Frontal cortex (tissue), 4 donors: Measurements from ENCODE around the gene SYNPO. TPM values are rescaled to one million over a fixed set of nuclear protein-coding genes. Genes with fewer than 3 reads are reported as not detected.

ENCODE experiments used
- DNase-seq, 2 donors: peaks; one replicate each; pipeline ENCODE4 v3.0.0; 2012; ENCODE audit warnings: low spot score in 2 of 2
- FAIRE-seq: peaks from 2 replicates; lab custom pipeline; 2012; peaks lifted over from hg19 to GRCh38; lab: Jason Lieb, UNC
- total RNA-seq: library from RNA; depleted of rRNA; stranded (reverse); fragments of >200 nt; gene quantifications from one replicate; pipeline ENCODE4 v1.2.3, GENCODE V29; 2014
- donor health status: control.
- donor health status: control.
- donor health status: control.

SYNPO gene
- total RNA-seq, 1 donor from 2014 or later = 3.7 TPM

- no peak for DNase-seq
- FAIRE-seq = no peak
Observed at GRCh38 chr5:150607105-150607504, 33.4 kb upstream of the SYNPO start.

GRCh38 chr5:150607991-150608390 lies 32.5 kb upstream of the SYNPO start:
- FAIRE-seq (no peak), DNase-seq (no peak)

GRCh38 chr5:150608991-150609390 lies 31.5 kb upstream of the SYNPO start:
- DNase-seq = no peak

GRCh38 chr5:150609843-150610584 lies 30.4 kb upstream of the SYNPO start:
- DNase-seq = peak in 1 of 2 donors; percentile 55
- no peak for FAIRE-seq

More at GRCh38 chr5:150608991-150609390, 31.5 kb upstream of the SYNPO start:
- no peak for FAIRE-seq

GRCh38 chr5:150611026-150611425 lies 29.4 kb upstream of the SYNPO start:
- DNase-seq (no peak), FAIRE-seq (no peak)

- FAIRE-seq (no peak), DNase-seq (no peak)
Observed at GRCh38 chr5:150612405-150612804, 28.1 kb upstream of the SYNPO start.

GRCh38 chr5:150612905-150613670 lies 27.4 kb upstream of the SYNPO start:
- FAIRE-seq (no peak), DNase-seq (no peak)

- no peak for DNase-seq
- FAIRE-seq = no peak
Observed at GRCh38 chr5:150613991-150614660, 26.3 kb upstream of the SYNPO start.

- no peak for DNase-seq
- no peak for FAIRE-seq
Observed at GRCh38 chr5:150614661-150615060, 25.8 kb upstream of the SYNPO start.

GRCh38 chr5:150615141-150615699 lies 25.2 kb upstream of the SYNPO start:
- no peak for DNase-seq
- no peak for FAIRE-seq

GRCh38 chr5:150616024-150616470 lies 24.4 kb upstream of the SYNPO start:
- FAIRE-seq (no peak), DNase-seq (no peak)

- no peak for FAIRE-seq
- no peak for DNase-seq
Observed at GRCh38 chr5:150616506-150616905, 24.0 kb upstream of the SYNPO start.

GRCh38 chr5:150618163-150618562 lies 22.3 kb upstream of the SYNPO start:
- DNase-seq (no peak), FAIRE-seq (no peak)

GRCh38 chr5:150618588-150619281 lies 21.7 kb upstream of the SYNPO start:
- no peak for DNase-seq
- no peak for FAIRE-seq

GRCh38 chr5:150619359-150620230 lies 20.9 kb upstream of the SYNPO start:
- DNase-seq = no peak
- FAIRE-seq = no peak

GRCh38 chr5:150621301-150621700 lies 19.2 kb upstream of the SYNPO start:
- DNase-seq (no peak), FAIRE-seq (no peak)

- FAIRE-seq = no peak
Observed at GRCh38 chr5:150622157-150622556, 18.3 kb upstream of the SYNPO start.

GRCh38 chr5:150623152-150623877 lies 17.1 kb upstream of the SYNPO start:
- DNase-seq (no peak), FAIRE-seq (no peak)

More at GRCh38 chr5:150622157-150622556, 18.3 kb upstream of the SYNPO start:
- no peak for DNase-seq
